Epithelial cell of proximal tubule (primary cell): ENCODE results near the gene KAT8. TPM values are rescaled to one million over a fixed set of nuclear protein-coding genes. Genes with fewer than 3 reads are reported as not detected.
"Not testable (repeated sequence)": the region's sequence is repeated elsewhere in the genome, so short reads cannot be mapped to it uniquely, and the experiment has no call there.

Experiments used
- DNase-seq: peaks from one replicate; pipeline ENCODE4 v3.0.0-alpha.2; 2011; ENCODE audit warnings: low read depth
- H3K4me3 ChIP-seq: 2 replicates; pipeline ENCODE4 v1.5.1; 2011; ENCODE audit warnings: low read depth, mild to moderate bottlenecking, low read length
- total RNA-seq: library from RNA; depleted of rRNA; stranded (reverse); fragments of >200 nt; gene quantifications from 2 replicates; pipeline ENCODE4 v1.2.3, GENCODE V29; 2015
- TF ChIP-seq, protein P1 (sequence below): conservative IDR thresholded peaks from 2 replicates; pipeline ENCODE4 v1.5.1; 2012; ENCODE audit warnings: low read depth, mild to moderate bottlenecking, low read length

KAT8 gene
- total RNA-seq, 1 donor from 2014 or later = 43.7 TPM

GRCh38 chr16:31157136-31157535 is 39.7 kb downstream of the KAT8 start:
- no peak overlapping the region for H3K4me3 ChIP-seq
- DNase-seq = no peak
- TF ChIP-seq, protein P1, sequence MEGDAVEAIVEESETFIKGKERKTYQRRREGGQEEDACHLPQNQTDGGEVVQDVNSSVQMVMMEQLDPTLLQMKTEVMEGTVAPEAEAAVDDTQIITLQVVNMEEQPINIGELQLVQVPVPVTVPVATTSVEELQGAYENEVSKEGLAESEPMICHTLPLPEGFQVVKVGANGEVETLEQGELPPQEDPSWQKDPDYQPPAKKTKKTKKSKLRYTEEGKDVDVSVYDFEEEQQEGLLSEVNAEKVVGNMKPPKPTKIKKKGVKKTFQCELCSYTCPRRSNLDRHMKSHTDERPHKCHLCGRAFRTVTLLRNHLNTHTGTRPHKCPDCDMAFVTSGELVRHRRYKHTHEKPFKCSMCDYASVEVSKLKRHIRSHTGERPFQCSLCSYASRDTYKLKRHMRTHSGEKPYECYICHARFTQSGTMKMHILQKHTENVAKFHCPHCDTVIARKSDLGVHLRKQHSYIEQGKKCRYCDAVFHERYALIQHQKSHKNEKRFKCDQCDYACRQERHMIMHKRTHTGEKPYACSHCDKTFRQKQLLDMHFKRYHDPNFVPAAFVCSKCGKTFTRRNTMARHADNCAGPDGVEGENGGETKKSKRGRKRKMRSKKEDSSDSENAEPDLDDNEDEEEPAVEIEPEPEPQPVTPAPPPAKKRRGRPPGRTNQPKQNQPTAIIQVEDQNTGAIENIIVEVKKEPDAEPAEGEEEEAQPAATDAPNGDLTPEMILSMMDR = no peak

GRCh38 chr16:31167315-31167714 is 49.9 kb downstream of the KAT8 start:
- H3K4me3 ChIP-seq = no peak overlapping the region
- TF ChIP-seq, protein P1 = no peak
- no peak for DNase-seq

DNA sequence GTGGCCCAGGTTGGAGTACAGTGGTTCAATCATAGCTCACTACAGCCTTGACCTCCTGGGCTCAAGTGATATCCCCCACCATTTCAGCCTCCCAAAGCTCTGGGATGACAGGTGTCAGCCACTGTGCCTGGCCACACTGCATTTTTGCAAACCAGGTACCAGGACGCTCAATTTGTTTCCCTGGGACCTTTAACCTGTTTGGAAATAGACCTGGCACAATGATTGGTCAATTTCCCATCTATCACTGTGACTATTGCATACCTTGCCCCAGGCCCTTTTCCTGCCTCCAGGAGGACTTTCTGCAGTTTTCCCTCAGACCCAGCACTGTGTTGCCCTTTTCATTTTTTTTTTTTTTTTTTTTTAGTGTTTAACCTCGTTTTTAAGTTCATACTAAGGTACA is 51.4 kb downstream of the KAT8 start:
- DNase-seq = no peak
- H3K4me3 ChIP-seq = no peak overlapping the region
- TF ChIP-seq, protein P1 = no peak

- not testable (repeated sequence) for H3K4me3 ChIP-seq, DNase-seq
Measured at GRCh38 chr16:31170048-31170447, 52.6 kb downstream of the KAT8 start.

- H3K4me3 ChIP-seq = no peak overlapping the region
- DNase-seq = peak; percentile 74
- TF ChIP-seq, protein P1 = no peak
Measured at GRCh38 chr16:31177136-31177535, 59.7 kb downstream of the KAT8 start.

DNA sequence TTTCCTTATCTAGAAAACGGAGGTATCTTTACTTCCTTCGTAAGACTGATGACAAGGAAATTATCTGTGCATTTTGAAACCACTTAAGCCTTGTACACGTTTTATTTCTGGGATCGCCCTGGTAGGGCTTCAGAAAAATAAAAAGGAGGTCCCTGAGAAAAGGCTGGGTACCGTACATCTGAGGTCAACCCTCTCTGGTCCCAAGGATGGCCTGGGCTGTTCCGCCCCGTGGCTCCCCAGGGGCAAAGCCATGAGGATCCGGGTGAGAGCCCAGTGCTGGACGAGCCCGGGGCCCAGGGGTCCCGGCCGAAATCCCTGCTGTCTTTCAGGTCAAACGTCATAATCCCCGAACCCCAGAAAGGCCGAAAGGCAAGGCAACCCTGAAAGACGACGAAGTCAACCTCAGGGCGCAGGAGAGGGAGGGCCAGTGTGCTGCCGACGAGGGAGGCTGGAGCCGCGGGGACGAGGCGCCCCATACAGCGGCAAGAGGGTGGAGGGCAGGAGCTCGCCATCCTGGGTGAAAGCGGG is 61.8 kb downstream of the KAT8 start:
- no peak for DNase-seq
- peak overlapping the region; percentile 89 for H3K4me3 ChIP-seq
- TF ChIP-seq, protein P1 = no peak

GRCh38 chr16:31179747-31180459 is 62.4 kb downstream of the KAT8 start, which contains the start of gene FUS:
Gene FUS, plus strand, starts transcription at chr16:31180139. Its CDS starts 76 bp downstream, at chr16:31180215.
- TF ChIP-seq, protein P1 = no peak
- H3K4me3 ChIP-seq = peak within 1 kb of the TSS; percentile 89
- peak; percentile 26 for DNase-seq

Other genes starting within 250 kb of the KAT8 start
- gene BCL7C, start 223.6 kb upstream of the KAT8 start, total RNA-seq = 57.6 and 79.1 TPM in 2 replicates
- 0.87 and 4.3 TPM in 2 replicates for gene CTF1, start 221.1 kb upstream of the KAT8 start, total RNA-seq
- 35.6 and 65.3 TPM in 2 replicates for gene FBXL19, start 194.1 kb upstream of the KAT8 start, total RNA-seq
- gene ORAI3, start 168.6 kb upstream of the KAT8 start, total RNA-seq = 10.4 and 37.6 TPM in 2 replicates
- gene SETD1A, start 159.9 kb upstream of the KAT8 start, total RNA-seq = 4.7 and 5.5 TPM in 2 replicates
- 22.9 and 24.2 TPM in 2 replicates for gene HSD3B7, start 132.5 kb upstream of the KAT8 start, total RNA-seq
- gene STX1B, start 107.0 kb upstream of the KAT8 start, total RNA-seq = 0.40 and 0.58 TPM in 2 replicates
- gene STX4, start 84.1 kb upstream of the KAT8 start, total RNA-seq = 19.5 and 26.1 TPM in 2 replicates
- 11.1 and 18.3 TPM in 2 replicates for gene ZNF668, start 43.4 kb upstream of the KAT8 start, total RNA-seq
- 12.7 and 13.5 TPM in 2 replicates for gene ZNF646, start 43.2 kb upstream of the KAT8 start, total RNA-seq
- 0.58 and 2.2 TPM in 2 replicates for gene PRSS53, start 28.7 kb upstream of the KAT8 start, total RNA-seq
- gene VKORC1, start 22.9 kb upstream of the KAT8 start, total RNA-seq = 129 and 214 TPM in 2 replicates
- gene BCKDK, start 9.3 kb upstream of the KAT8 start, total RNA-seq = 78.2 and 80.3 TPM in 2 replicates
- 27.4 and 53.6 TPM in 2 replicates for gene PRSS8, start 18.1 kb downstream of the KAT8 start, total RNA-seq
- 0.29 and 1.3 TPM in 2 replicates for gene PRSS36, start 32.4 kb downstream of the KAT8 start, total RNA-seq
- gene FUS, start 62.5 kb downstream of the KAT8 start, total RNA-seq = 67.2 and 83.8 TPM in 2 replicates
- 22.0 and 43.5 TPM in 2 replicates for gene PYCARD, start 85.1 kb downstream of the KAT8 start, total RNA-seq
- not detected in 2 replicates for gene TRIM72, start 96.5 kb downstream of the KAT8 start, total RNA-seq
- gene PYDC1, start 99.5 kb downstream of the KAT8 start, total RNA-seq = not detected in 2 replicates
- 0.06 and 0.72 TPM in 2 replicates for gene ITGAM, start 142.3 kb downstream of the KAT8 start, total RNA-seq
- gene ITGAX, start 237.5 kb downstream of the KAT8 start, total RNA-seq = 0.23 TPM in 1 of 2 replicates, not detected in the other